SH-SY5Y (cell line): ENCODE results near the gene PTER.

Experiments
- GATA2 ChIP-seq: IDR thresholded peaks from 2 replicates; pipeline ENCODE4 v1.6.1; 2011; ENCODE audit warnings: mild to moderate bottlenecking, low read depth, low read length
- GATA3 ChIP-seq: IDR thresholded peaks from 2 replicates; pipeline ENCODE4 v1.6.1; 2011; ENCODE audit warnings: low read depth, mild to moderate bottlenecking, low read length, moderate library complexity

The PTER gene

GRCh38 chr10:16547973-16548372 lies 111.2 kb downstream of the PTER start:
- TF ChIP-seq GATA3, result no peak
- no peak for TF ChIP-seq GATA2

- no peak for TF ChIP-seq GATA2
- TF ChIP-seq GATA3, result no peak
Measured at GRCh38 chr10:16559236-16559773, 122.5 kb downstream of the PTER start.

GRCh38 chr10:16562891-16563290 lies 126.1 kb downstream of the PTER start:
- no peak for TF ChIP-seq GATA3
- TF ChIP-seq GATA2, result no peak
